GM12878 (cell line): ENCODE measurements around the gene TAS2R9. TPM values are rescaled to one million over a fixed set of nuclear protein-coding genes. Genes with fewer than 3 reads are reported as not detected.

ENCODE experiments used
- ATAC-seq: fragments of 200-7000 bp; cut with Tn5 transposase; 3 replicates; pipeline ENCODE4 v1.9.1; 2020; ENCODE audit warnings: mild to moderate bottlenecking, moderate library complexity
- BruUV-seq: library from RNA; stranded (reverse); fragments of 400-500 nt; replicated peaks from 2 replicates; lab custom pipeline; 2021; lab: Mats Ljungman, UMichigan
- CTCF ChIA-PET: fragments of 300-600 bp; sonication (Branson Sonifier 250); formaldehyde crosslinking; extraction: SDS; loops from one replicate; lab custom pipeline; 2021; ENCODE audit warnings: inconsistent platforms; lab: Yijun Ruan, JAX
- POLR2A ChIA-PET: fragments of 350-600 bp; formaldehyde crosslinking; extraction: SDS; loops from one replicate; lab custom pipeline; 2021; ENCODE audit warnings: inconsistent platforms; lab: Charles Lee
- RAD21 ChIA-PET: fragments of 300-600 bp; sonication (Branson Sonifier 250); formaldehyde crosslinking; loops from one replicate; lab custom pipeline; 2023; ENCODE audit warnings: antibody characterized with exemption; ENCODE audit not compliant: unreplicated experiment; lab: Charles Lee
- SMC1A ChIA-PET: fragments of 300-600 bp; sonication (Branson Sonifier 250); formaldehyde crosslinking; loops from one replicate; lab custom pipeline; 2023; ENCODE audit not compliant: unreplicated experiment, uncharacterized antibody; lab: Charles Lee
- DNase-seq: peaks from one replicate; pipeline ENCODE4 v3.0.0-alpha.2; 2011; ENCODE audit warnings: low read depth, low spot score
- FAIRE-seq: peaks from 3 replicates; lab custom pipeline; 2011; peaks lifted over from hg19 to GRCh38; lab: Jason Lieb, UNC
- H2AFZ ChIP-seq: 2 replicates; pipeline ENCODE4 v1.6.0; 2011; ENCODE audit warnings: low read depth, low read length, control low read depth; ENCODE audit not compliant: control insufficient read depth
- H3K27ac ChIP-seq: 2 replicates; pipeline ENCODE4 v1.5.1; 2011; ENCODE audit warnings: control low read depth; ENCODE audit not compliant: control insufficient read depth, insufficient read depth
- H3K27me3 ChIP-seq, 2 experiments: replicated peaks in 1 of 2; 2 replicates each; pipeline versions ENCODE4 v1.6.0 to v1.6.1; 2011; ENCODE audit warnings: low read length in 1 of 2; ENCODE audit not compliant: control insufficient read depth in 2 of 2, insufficient read depth in 2 of 2
- H3K36me3 ChIP-seq, 2 experiments: 2 replicates each; pipeline ENCODE4 v1.5.1; 2011; ENCODE audit warnings: low read length in 1 of 2; ENCODE audit not compliant: control insufficient read depth in 2 of 2, insufficient read depth in 2 of 2
- H3K4me1 ChIP-seq: 2 replicates; pipeline ENCODE4 v1.6.1; 2011; ENCODE audit warnings: mild to moderate bottlenecking, low read length, moderate library complexity, mixed read lengths; ENCODE audit not compliant: control insufficient read depth, insufficient read depth
- H3K4me2 ChIP-seq: 2 replicates; pipeline ENCODE4 v1.6.0; 2011; ENCODE audit warnings: control low read depth; ENCODE audit not compliant: control insufficient read depth, insufficient read depth
- H3K4me3 ChIP-seq: fragments of 200-600 bp; sonication (generic); 2 replicates; pipeline ENCODE4 v1.5.1; 2016
- H3K79me2 ChIP-seq: 2 replicates; pipeline ENCODE4 v1.6.0; 2011; ENCODE audit warnings: low read length; ENCODE audit not compliant: control insufficient read depth, insufficient read depth
- H3K9ac ChIP-seq: 2 replicates; pipeline ENCODE4 v1.8.0; 2011; ENCODE audit warnings: low read length, control low read depth, mixed read lengths; ENCODE audit not compliant: control insufficient read depth, insufficient read depth
- H3K9me3 ChIP-seq: replicated peaks from 3 replicates; pipeline ENCODE4 v1.5.1; 2011; ENCODE audit warnings: mild to moderate bottlenecking, low read length; ENCODE audit not compliant: control insufficient read depth, insufficient read depth
- H4K20me1 ChIP-seq: 2 replicates; pipeline ENCODE4 v1.6.0; 2011; ENCODE audit not compliant: control insufficient read depth, insufficient read depth
- BMI1 ChIP-seq: fragments of 450-650 bp; IDR thresholded peaks from 2 replicates; pipeline ENCODE4 v1.6.1; 2016; ENCODE audit warnings: mild to moderate bottlenecking, moderate library complexity, borderline replicate concordance
- CHD1 ChIP-seq: IDR thresholded peaks from 2 replicates; pipeline ENCODE4 v1.6.1; 2012; ENCODE audit warnings: low read depth, low read length, improper control_type of control experiment
- CREB1 ChIP-seq: IDR thresholded peaks from 2 replicates; pipeline ENCODE4 v1.6.1; 2012; ENCODE audit warnings: low read depth, mild to moderate bottlenecking, inconsistent platforms
- CREM ChIP-seq: IDR thresholded peaks from 2 replicates; pipeline ENCODE4 v1.6.1; 2014; ENCODE audit warnings: antibody characterized with exemption, low read depth
- DPF2 ChIP-seq: fragments of 450-650 bp; IDR thresholded peaks from 2 replicates; pipeline ENCODE4 v1.6.1; 2017; ENCODE audit warnings: mild to moderate bottlenecking
- ETV6 ChIP-seq, 2 experiments: fragments of 450-650 bp in 1 of 2; IDR thresholded peaks in 1 of 2; conservative IDR thresholded peaks in 1 of 2; 2 replicates each; pipeline ENCODE4 v1.6.1; 2014; ENCODE audit warnings: antibody characterized with exemption in 1 of 2, borderline replicate concordance in 1 of 2, low read depth in 1 of 2, mild to moderate bottlenecking in 1 of 2, moderate library complexity in 1 of 2
- HDGF ChIP-seq: fragments of 450-650 bp; IDR thresholded peaks from 2 replicates; pipeline ENCODE4 v1.6.1; 2016; ENCODE audit warnings: antibody characterized with exemption
- IRF4 ChIP-seq: IDR thresholded peaks from 2 replicates; pipeline ENCODE4 v1.6.1; 2011; ENCODE audit warnings: low read depth, low read length
- MAX ChIP-seq: IDR thresholded peaks from 2 replicates; pipeline ENCODE4 v1.6.1; 2012; ENCODE audit warnings: low read depth, low read length, improper control_type of control experiment
- MLLT1 ChIP-seq: fragments of 450-650 bp; IDR thresholded peaks from 2 replicates; pipeline ENCODE4 v1.6.1; 2016; ENCODE audit warnings: mild to moderate bottlenecking
- MYB ChIP-seq: fragments of 150-350 bp; IDR thresholded peaks from 2 replicates; pipeline ENCODE4 v1.6.1; 2014; ENCODE audit warnings: mild to moderate bottlenecking, low read depth, low read length, borderline replicate concordance
- POU2F2 ChIP-seq: IDR thresholded peaks from 3 replicates; pipeline ENCODE4 v1.6.1; 2011; ENCODE audit warnings: low read depth, mild to moderate bottlenecking, low read length, borderline replicate concordance
- SMARCA5 ChIP-seq: fragments of 450-650 bp; IDR thresholded peaks from 2 replicates; pipeline ENCODE4 v1.6.1; 2017; ENCODE audit warnings: mild to moderate bottlenecking
- SMC3 ChIP-seq: IDR thresholded peaks from 2 replicates; pipeline ENCODE4 v1.6.1; 2011; ENCODE audit warnings: low read length, improper control_type of control experiment, borderline replicate concordance
- TBL1XR1 ChIP-seq: IDR thresholded peaks from 2 replicates; pipeline ENCODE4 v1.6.1; 2012; ENCODE audit warnings: low read depth, low read length, improper control_type of control experiment
- TCF3 ChIP-seq: IDR thresholded peaks from 2 replicates; pipeline ENCODE4 v1.6.1; 2012; ENCODE audit warnings: low read depth, mild to moderate bottlenecking, low read length, borderline replicate concordance; ENCODE audit not compliant: insufficient read depth
- ZBTB40 ChIP-seq: fragments of 450-650 bp; IDR thresholded peaks from 2 replicates; pipeline ENCODE4 v1.6.1; 2016; ENCODE audit warnings: mild to moderate bottlenecking, moderate library complexity, borderline replicate concordance
- ZNF217 ChIP-seq: fragments of 450-650 bp; IDR thresholded peaks from 2 replicates; pipeline ENCODE4 v1.6.1; 2017; ENCODE audit warnings: antibody characterized with exemption, mild to moderate bottlenecking
- WGBS: methylation state at CpG from one replicate; pipeline ENCODE4 v1.1.6; 2016; ENCODE audit warnings: low lambda C conversion rate; ENCODE audit not compliant: insufficient replicate concordance, insufficient coverage; ENCODE audit errors: missing lambda C conversion rate; 5-methylcytosine and 5-hydroxymethylcytosine counted together
- in situ Hi-C: fragments of 300-500 bp; cut with MboI; formaldehyde crosslinking; loops from 9 replicates; pipeline ENCODE4 v1.14.3; 2018; ENCODE audit warnings: mixed read lengths
- intact Hi-C: fragments of 100-400 bp; cut with micrococcal nuclease; formaldehyde crosslinking; loops from one replicate; pipeline ENCODE4 v1.14.2; 2022; ENCODE audit not compliant: unreplicated experiment
- polyA plus RNA-seq, 11 experiments: library from polyadenylated mRNA; depleted of rRNA in 4 of 11; unstranded in 6 of 11; stranded (reverse) in 5 of 11; fragments of >200 nt; fragmentation: Nextera tagmentation in 4 of 11; fragmentation: Illumina TruSeq in 1 of 11; extraction: Ambion mirVana in 4 of 11; extraction: Trizol in 1 of 11; gene quantifications; 1 replicate in 1 of 11; 2 replicates in 10 of 11; pipeline versions ENCODE4 v1.2.1 to v1.2.3, GENCODE V29; 2011 to 2016; ENCODE audit warnings: inconsistent platforms in 2 of 11, missing spikeins in 2 of 11, low read depth in 1 of 11
- total RNA-seq, 4 experiments: library from RNA; depleted of rRNA in 3 of 4; stranded (reverse); fragments of >200 nt in 3 of 4; fragmentation: Illumina TruSeq in 1 of 4; extraction: Trizol in 1 of 4; gene quantifications; 2 replicates each; pipeline versions ENCODE4 v1.2.1 to v1.2.3, GENCODE V29; 2013 to 2021

The TAS2R9 gene
- total and polyA plus RNA-seq, 10 of the 15 experiments (the other 5 are each of a cell fraction or from before 2014, with no cell fraction given) = 0.08 to 0.13 TPM; not detected in 8

- Histone ChIP-seq H3K4me3 (no peak overlapping the region), H3K79me2 (no peaks in the 10 kb centered on the region), H3K27ac (no peak overlapping the region), H2AFZ (no peak overlapping the region), H4K20me1 (no peaks in the 10 kb centered on the region), H3K4me2 (no peak overlapping the region), H3K9me3 (no peaks in the 10 kb centered on the region), H3K36me3 (no peaks in the 10 kb centered on the region), H3K27me3 (no peaks in the 10 kb centered on the region), H3K9ac (no peak overlapping the region), H3K4me1 (no peaks in the 10 kb centered on the region)
- ChIA-PET CTCF (no interaction called here), POLR2A (no interaction called here), SMC1A (no interaction called here), RAD21 (no interaction called here)
- no peak for ATAC-seq
- no peak for DNase-seq
- intact Hi-C loops (no loop called here), in situ Hi-C loops (no loop called here)
- TF ChIP-seq SMARCA5 = no peak
- no peak for TF ChIP-seq MAX
- no peak for TF ChIP-seq POU2F2
- no peak for TF ChIP-seq ETV6 (conservative IDR thresholded peaks at IDR 0.05 in 1 of 2, IDR thresholded peaks at IDR 0.05 in 1 of 2; ENCODE audit: borderline replicate concordance in 1 of 2, low read depth in 1 of 2)
- no peak for TF ChIP-seq HDGF
- no peak for TF ChIP-seq CREB1
- TF ChIP-seq CHD1 = no peak
- no peak for TF ChIP-seq MLLT1
- no peak for TF ChIP-seq ZBTB40
- no peak for TF ChIP-seq ZNF217
- TF ChIP-seq CREM = no peak
- TF ChIP-seq SMC3 = no peak
- no peak for TF ChIP-seq TCF3
- TF ChIP-seq DPF2 = no peak
- TF ChIP-seq TBL1XR1 = no peak
- no peak for TF ChIP-seq IRF4
- TF ChIP-seq BMI1 = no peak
- TF ChIP-seq MYB = no peak
- FAIRE-seq = no peak
- BruUV-seq = no TSS peak
- WGBS = 90% methylated on average over 1 of the region's 1 CpG
These were observed 20.0 kb upstream of the TAS2R9 start for GRCh38 chr12:10829994-10830393.
